Heart left ventricle (tissue), 16 donors: Measurements from ENCODE around the gene SYNE2. TPM values are rescaled to one million over a fixed set of nuclear protein-coding genes. Genes with fewer than 3 reads are reported as not detected.

ENCODE experiments used
- ATAC-seq, 4 donors: fragments of 200-7000 bp; cut with Tn5 transposase; one replicate each; pipeline ENCODE4 v1.9.1; 2020 to 2022; ENCODE audit warnings: moderate library complexity in 4 of 4, mild to moderate bottlenecking in 3 of 4, moderate number of reproducible peaks in 1 of 4
- DNase-seq, 5 donors: peaks; one replicate each; pipeline ENCODE4 v3.0.0-alpha.2; 2020
- H3K27ac ChIP-seq, 12 donors: fragments of 200-600 bp; sonication (generic) in 4 of 12; one replicate each; pipeline versions ENCODE4 v1.5.0 to v1.8.0; 2016 to 2022; ENCODE audit warnings: mild to moderate bottlenecking in 2 of 12
- H3K27me3 ChIP-seq, 9 donors: fragments of 200-600 bp; sonication (generic) in 2 of 9; one replicate each; pipeline versions ENCODE4 v1.5.1 to v1.8.0; 2016 to 2022; ENCODE audit warnings: mild to moderate bottlenecking in 3 of 9
- H3K36me3 ChIP-seq, 9 donors: fragments of 200-600 bp; sonication (generic) in 2 of 9; one replicate each; pipeline versions ENCODE4 v1.5.0 to v1.8.0; 2018 to 2022; ENCODE audit warnings: mild to moderate bottlenecking in 2 of 9
- H3K4me1 ChIP-seq, 12 donors: fragments of 200-600 bp; sonication (generic) in 4 of 12; one replicate each; pipeline versions ENCODE4 v1.5.0 to v1.8.0; 2016 to 2022; ENCODE audit warnings: mild to moderate bottlenecking in 3 of 12
- H3K4me3 ChIP-seq, 12 donors: fragments of 200-600 bp; sonication (generic) in 4 of 12; one replicate each; pipeline versions ENCODE4 v1.5.0 to v1.8.0; 2017 to 2022; ENCODE audit warnings: mild to moderate bottlenecking in 9 of 12, moderate library complexity in 4 of 12
- H3K9me3 ChIP-seq, 12 donors: fragments of 200-600 bp; sonication (generic) in 4 of 12; one replicate each; pipeline versions ENCODE4 v1.5.0 to v1.8.0; 2016 to 2022; ENCODE audit warnings: mild to moderate bottlenecking in 1 of 12
- CTCF ChIP-seq, 12 donors: fragments of 200-600 bp; sonication (generic) in 4 of 12; IDR thresholded peaks; one replicate each; pipeline versions ENCODE4 v1.5.0 to v1.8.0; 2018 to 2022; ENCODE audit warnings: antibody characterized with exemption in 12 of 12, mild to moderate bottlenecking in 5 of 12
- POLR2A ChIP-seq, 2 donors: fragments of 450-650 bp; IDR thresholded peaks; one replicate each; pipeline ENCODE4 v1.6.1; 2017; ENCODE audit warnings: antibody characterized with exemption in 2 of 2, mild to moderate bottlenecking in 2 of 2, moderate library complexity in 2 of 2
- WGBS, 4 donors: extraction: QIAGEN DNeasy Blood & Tissue Kit in 2 of 4; methylation state at CpG; one replicate each; pipeline versions ENCODE4 v1.1.5 to v1.1.7; 2013 to 2018; 5-methylcytosine and 5-hydroxymethylcytosine counted together
- intact Hi-C, 10 donors: fragments of 100-400 bp; cut with DNase I; formaldehyde crosslinking; loops; one replicate each; pipeline versions ENCODE4 v1.11.1 to v1.14.2; 2022
- polyA plus RNA-seq, 2 donors: library from polyadenylated mRNA; stranded (reverse); fragments of 200-250 nt; gene quantifications; one replicate each; pipeline ENCODE4 v1.2.3, GENCODE V29; 2013
- total RNA-seq, 9 donors: library from RNA; depleted of rRNA in 2 of 9; stranded (reverse); fragments of >200 nt in 2 of 9; fragmentation: NEBNext Ultra II Directional in 3 of 9; extraction: Animal tissue kit (Norgen Biotek cat#: 25700) in 3 of 9; gene quantifications; one replicate each; pipeline versions ENCODE4 v1.1.0 to v1.2.4, GENCODE V29; 2016 to 2023
- donor health status: ischemic (EF 13 %, LVEDD 7.1; RV severe dilation, severe dysfunction).
- donor health status: healthy with polysubstance abuse.
- donor health status: DM: no; HTN: yes; CAD: no.
- donor health status: DM: no; HTN: no; CAD: no.
- donor health status: ischemic (EF 25% LVEDD 6.9; RV normal size, moderate dysfunction).
- donor health status: ischemic (EF 25% LVEDD 5.7; RV mildly dilated, moderate dysfunction).
- donor health status: healthy.
- donor health status: DM: yes; HTN: yes; CAD: no.
- donor health status: ischemic (EF 35%, LVEDD 5.7; RV mildly dilated, moderate dysfunction).
- donor health status: nonischemic (EF 11% LVEDD 7.7; RV severe dilation, severe dysfunction).
- donor health status: DM: yes; HTN: yes; CAD: no.
- donor health status: PGD.
- donor health status: ischemic (EF 29% LVEDD 5.4; RV normal size, mild dysfunction).
- donor health status: nonischemic (EF 23%, LVEDD 6.1; RV moderate dilation, normal function).

The SYNE2 gene
- total and polyA plus RNA-seq, 11 donors: 58.2 to 255 (median 111) TPM

- 64 to 72% (median 67%) methylated on average over 9 of the region's 9 CpGs for WGBS, 4 donors
- Histone ChIP-seq H3K27ac (peak overlapping the region in 10 of 12 donors; percentile 32 to 77 (median 60)), H3K9me3 (no peaks in the 10 kb centered on the region), H3K4me1 (peaks cover 0 to 17% (median 9%) of the 10 kb centered on the region in 12 donors), H3K27me3 (no peaks in the 10 kb centered on the region), H3K4me3 (no peak overlapping the region), H3K36me3 (peaks cover 0 to 47% (median 29%) of the 10 kb centered on the region in 9 donors)
- TF ChIP-seq POLR2A (IDR thresholded peaks at IDR 0.05) (no peak), CTCF (IDR thresholded peaks at IDR 0.05) (no peak)
- DNase-seq (peak in 1 of 5 donors; percentile 61), ATAC-seq (peak; percentile 56 to 91 (median 88))
- intact Hi-C loops: no loop called here
Measured at GRCh38 chr14:64232095-64232838, 379.5 kb downstream of the SYNE2 start.

- H3K36me3 ChIP-seq: peaks cover 0 to 40% (median 22%) of the 10 kb centered on the region in 9 donors
- ATAC-seq (peak in 2 of 4 donors; percentile 3 to 9), DNase-seq (no peak)
- peak overlapping the region in 10 of 12 donors; percentile 32 to 77 (median 60) for H3K27ac ChIP-seq
- TF ChIP-seq POLR2A (IDR thresholded peaks at IDR 0.05): no peak
- TF ChIP-seq CTCF (IDR thresholded peaks at IDR 0.05): no peak
- no peaks in the 10 kb centered on the region for H3K9me3 ChIP-seq
- H3K27me3 ChIP-seq: no peaks in the 10 kb centered on the region
- peaks cover 0 to 17% (median 9%) of the 10 kb centered on the region in 12 donors for H3K4me1 ChIP-seq
- intact Hi-C loops: no loop called here
- H3K4me3 ChIP-seq: no peak overlapping the region
- 94 to 97% (median 95%) methylated on average over 8 to 9 of the region's 9 CpGs for WGBS, 4 donors
Measured at GRCh38 chr14:64232944-64233343, 380.1 kb downstream of the SYNE2 start.

GRCh38 chr14:64233531-64234190, 380.9 kb downstream of the SYNE2 start:
- no peak for DNase-seq
- H3K4me1 ChIP-seq: peaks cover 0 to 17% (median 9%) of the 10 kb centered on the region in 12 donors
- intact Hi-C loops: no loop called here
- TF ChIP-seq CTCF (IDR thresholded peaks at IDR 0.05): no peak
- no peak for TF ChIP-seq POLR2A (IDR thresholded peaks at IDR 0.05)
- no peak overlapping the region for H3K27ac ChIP-seq
- H3K36me3 ChIP-seq: peaks cover 0 to 33% (median 15%) of the 10 kb centered on the region in 9 donors
- no peaks in the 10 kb centered on the region for H3K9me3 ChIP-seq
- 91 to 100% (median 94%) methylated on average over 4 of the region's 4 CpGs for WGBS, 4 donors
- no peak overlapping the region for H3K4me3 ChIP-seq
- no peak for ATAC-seq
- no peaks in the 10 kb centered on the region for H3K27me3 ChIP-seq
